Measurements from ENCODE around the gene RNF19B. TPM values are rescaled to one million over a fixed set of nuclear protein-coding genes. Genes with fewer than 3 reads are reported as not detected.
"Not testable (repeated sequence)": the region's sequence is repeated elsewhere in the genome, so short reads cannot be mapped to it uniquely, and the experiment has no call there.

RNF19B gene
- total RNA-seq, 1 donor from 2014 or later = 33.2 TPM

DNA sequence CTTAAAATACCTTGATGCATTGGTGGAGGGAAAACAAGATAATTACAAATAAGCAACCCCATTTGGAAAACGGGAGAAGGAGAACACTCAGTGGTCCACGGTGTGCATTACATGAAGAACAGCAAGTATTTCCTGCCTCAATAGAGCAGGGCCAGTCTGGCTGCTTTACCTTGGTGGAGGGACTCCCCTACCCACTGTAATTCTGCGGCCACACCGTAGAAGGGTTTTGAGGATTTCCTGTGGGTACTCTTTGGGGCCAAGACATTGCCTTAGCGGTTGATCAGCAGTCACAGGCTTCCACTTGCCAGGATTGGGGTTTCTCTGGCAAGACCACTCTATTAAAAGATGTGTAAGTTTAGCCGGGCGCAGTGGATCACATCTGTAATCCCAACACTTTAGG, 47.1 kb downstream of the RNF19B start:
- H3K4me3 ChIP-seq (ENCODE audit: low read depth, low read length) = no peak overlapping the region
- no peak for DNase-seq (ENCODE audit: low read depth)
- TF ChIP-seq CTCF (conservative IDR thresholded peaks at IDR 0.05; ENCODE audit: low read depth, low read length) = no peak

DNA sequence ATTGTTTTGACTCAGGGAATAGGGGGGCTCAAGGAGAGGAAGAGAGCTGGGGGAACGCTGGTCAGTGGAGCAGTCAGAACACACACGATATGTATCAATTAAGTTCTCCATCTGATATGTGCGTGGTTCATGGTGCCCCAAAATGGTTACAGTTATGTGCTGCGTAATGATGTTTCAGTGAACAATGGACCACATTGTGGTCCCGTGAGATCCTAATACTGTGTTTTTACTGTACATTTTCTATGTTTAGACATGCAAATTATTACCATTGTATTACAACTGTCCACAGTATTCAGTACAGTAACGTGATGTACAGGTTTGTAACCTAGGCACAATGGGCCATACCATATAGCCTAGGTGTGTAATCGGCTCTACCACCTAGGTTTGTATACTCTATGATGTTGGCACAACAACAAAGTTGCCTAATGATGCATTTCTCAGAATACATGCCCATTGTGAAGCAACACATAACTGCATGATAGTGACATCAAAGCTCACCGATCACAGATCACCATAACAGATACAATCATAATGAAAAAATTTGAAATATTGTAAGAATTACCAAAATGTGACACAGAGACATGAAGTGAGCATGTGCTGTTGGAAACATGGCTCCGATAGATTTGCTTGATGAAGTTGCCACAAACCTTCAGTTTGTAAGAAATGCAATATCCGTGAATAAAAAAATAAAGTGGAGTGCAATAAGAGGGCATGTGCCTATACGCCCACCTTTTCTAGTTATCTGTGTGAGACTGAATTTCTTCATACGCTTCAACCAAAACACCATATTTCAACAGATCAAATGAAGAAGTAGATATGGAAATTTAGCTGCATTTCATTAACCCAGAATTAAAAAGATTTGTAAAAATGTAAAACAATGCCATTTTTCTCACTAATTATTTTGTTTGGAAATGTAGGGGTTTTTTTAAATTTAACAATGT, 48.6 kb downstream of the RNF19B start:
- no peak for DNase-seq (ENCODE audit: low read depth)
- H3K4me3 ChIP-seq (ENCODE audit: low read depth, low read length) = no peak overlapping the region
- TF ChIP-seq CTCF (conservative IDR thresholded peaks at IDR 0.05; ENCODE audit: low read depth, low read length) = no peak

- no peak for TF ChIP-seq CTCF (conservative IDR thresholded peaks at IDR 0.05; ENCODE audit: low read depth, low read length)
- DNase-seq (ENCODE audit: low read depth) = no peak
- H3K4me3 ChIP-seq (ENCODE audit: low read depth, low read length) = no peak overlapping the region
These were observed 54.3 kb downstream of the RNF19B start for GRCh38 chr1:32910319-32910718.

DNA sequence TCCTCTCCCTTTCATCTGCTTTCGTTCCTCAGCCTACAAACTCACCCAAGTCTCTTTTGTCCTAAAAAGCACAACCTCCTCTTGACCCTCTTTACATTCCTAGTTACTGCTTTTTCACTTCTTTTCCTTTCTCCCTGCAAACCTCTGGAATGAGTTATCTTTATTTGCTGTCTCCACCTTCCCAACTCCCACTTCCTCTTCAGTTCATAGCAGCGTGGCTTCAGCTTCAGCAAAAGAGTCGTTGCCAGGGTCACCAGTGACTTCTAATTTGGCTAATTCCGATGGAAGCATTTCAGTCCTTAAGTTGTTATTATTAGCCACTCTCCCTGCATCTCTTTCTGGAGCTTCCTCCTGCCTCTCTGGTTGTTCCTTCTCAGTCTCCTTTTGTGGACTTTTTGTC, 57.2 kb downstream of the RNF19B start:
- DNase-seq (ENCODE audit: low read depth) = no peak
- no peak overlapping the region for H3K4me3 ChIP-seq (ENCODE audit: low read depth, low read length)
- TF ChIP-seq CTCF (conservative IDR thresholded peaks at IDR 0.05; ENCODE audit: low read depth, low read length) = no peak

DNA sequence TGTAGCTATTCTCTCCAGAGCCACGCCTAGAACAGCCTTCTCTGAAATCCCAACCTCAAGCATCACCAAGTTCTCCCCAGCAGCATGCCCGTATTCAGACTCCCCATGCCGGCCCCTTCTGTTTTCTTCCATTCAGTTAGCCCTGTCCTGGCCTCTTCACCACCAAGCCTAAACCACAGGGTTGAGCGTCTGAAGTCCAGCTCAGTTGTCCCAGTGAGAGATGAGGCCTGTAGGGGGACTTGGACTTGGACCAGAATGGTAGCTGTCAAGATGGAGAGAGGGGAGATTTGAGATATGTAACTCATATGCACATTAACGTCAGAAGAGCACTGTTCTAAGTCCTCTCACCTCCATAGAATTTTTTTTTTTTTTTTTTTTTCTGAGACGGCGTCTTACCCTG, 58.0 kb downstream of the RNF19B start:
- DNase-seq (ENCODE audit: low read depth) = no peak
- no peak overlapping the region for H3K4me3 ChIP-seq (ENCODE audit: low read depth, low read length)
- no peak for TF ChIP-seq CTCF (conservative IDR thresholded peaks at IDR 0.05; ENCODE audit: low read depth, low read length)

GRCh38 chr1:32905588-32905987, 59.0 kb downstream of the RNF19B start:
- not testable (repeated sequence) for DNase-seq (ENCODE audit: low read depth); H3K4me3 ChIP-seq (ENCODE audit: low read depth, low read length)

- no peak overlapping the region for H3K4me3 ChIP-seq (ENCODE audit: low read depth, low read length)
- DNase-seq (ENCODE audit: low read depth) = no peak
- no peak for TF ChIP-seq CTCF (conservative IDR thresholded peaks at IDR 0.05; ENCODE audit: low read depth, low read length)
These were observed 59.8 kb downstream of the RNF19B start for GRCh38 chr1:32904797-32905196.
